HG02852 (cell line): ENCODE results near the gene AKT2.

Source experiments
- ATAC-seq: cut with Tn5 transposase; IDR thresholded peaks from one replicate; pipeline ENCODE4 v1.9.1; 2021; ENCODE audit warnings: mild to moderate bottlenecking, moderate library complexity; ENCODE audit not compliant: unreplicated experiment

AKT2 gene

GRCh38 chr19:40192758-40193586 lies 92.2 kb downstream of the AKT2 start:
- ATAC-seq = no peak

- no peak for ATAC-seq
Observed at GRCh38 chr19:40191836-40192646, 93.1 kb downstream of the AKT2 start.

GRCh38 chr19:40190891-40191835 lies 94.0 kb downstream of the AKT2 start, which contains the start of gene MAP3K10:
MAP3K10 (plus strand) TSS chr19:40191426; CDS start chr19:40192032, 606 bp downstream.
- ATAC-seq = peak; percentile 80

- no peak for ATAC-seq
Observed at GRCh38 chr19:40184273-40184672, 100.9 kb downstream of the AKT2 start.
